Measurements from ENCODE around the gene POLN. TPM values are rescaled to one million over a fixed set of nuclear protein-coding genes. Genes with fewer than 3 reads are reported as not detected.
"Not testable (repeated sequence)": the region's sequence is repeated elsewhere in the genome, so short reads cannot be mapped to it uniquely, and the experiment has no call there.

The POLN gene
- total and polyA plus RNA-seq, 11 donors: 0.38 to 4.5 (median 1.9) TPM

DNA sequence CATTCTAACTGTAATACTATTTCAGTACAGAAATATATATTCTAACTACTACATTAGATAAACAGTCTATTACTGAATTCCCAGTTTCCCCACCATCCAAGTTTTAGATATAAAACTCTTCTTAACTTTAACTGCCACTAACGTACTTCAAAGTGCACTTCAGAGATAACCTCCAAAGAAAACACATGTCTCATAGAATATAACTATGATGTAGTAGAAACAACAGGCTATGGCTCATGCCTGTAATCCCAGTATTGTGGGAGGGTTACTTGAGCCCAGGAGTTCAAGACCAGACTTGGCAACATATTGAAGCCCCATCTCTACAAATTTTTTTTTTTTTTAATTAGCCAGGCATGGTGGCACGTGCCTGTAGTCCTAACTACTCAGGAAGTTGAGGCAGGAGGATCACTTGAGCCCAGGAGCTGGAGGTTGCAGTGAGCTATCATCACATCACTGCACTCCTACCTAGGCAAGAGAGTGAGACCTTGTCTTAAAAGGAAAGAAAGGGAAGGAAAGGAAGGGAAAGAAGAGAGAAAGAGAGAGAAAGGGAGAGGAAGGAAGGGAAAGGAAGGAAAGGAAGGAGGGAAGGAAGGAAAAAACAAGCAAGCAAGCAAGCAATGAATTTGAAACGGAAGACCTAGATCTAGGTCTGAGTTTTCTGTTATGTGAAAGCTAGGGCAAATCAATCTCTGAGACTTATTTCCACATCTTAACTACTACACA lies 4.8 kb downstream of the POLN start:
- intact Hi-C loops (cut with DNase I): no loop called here
- WGBS, 4 donors: 44 to 56% (median 47%) methylated on average over 3 of the region's 3 CpGs
- H3K27me3 ChIP-seq: no peaks in the 10 kb centered on the region
- ATAC-seq: no peak
- TF ChIP-seq, protein P1, sequence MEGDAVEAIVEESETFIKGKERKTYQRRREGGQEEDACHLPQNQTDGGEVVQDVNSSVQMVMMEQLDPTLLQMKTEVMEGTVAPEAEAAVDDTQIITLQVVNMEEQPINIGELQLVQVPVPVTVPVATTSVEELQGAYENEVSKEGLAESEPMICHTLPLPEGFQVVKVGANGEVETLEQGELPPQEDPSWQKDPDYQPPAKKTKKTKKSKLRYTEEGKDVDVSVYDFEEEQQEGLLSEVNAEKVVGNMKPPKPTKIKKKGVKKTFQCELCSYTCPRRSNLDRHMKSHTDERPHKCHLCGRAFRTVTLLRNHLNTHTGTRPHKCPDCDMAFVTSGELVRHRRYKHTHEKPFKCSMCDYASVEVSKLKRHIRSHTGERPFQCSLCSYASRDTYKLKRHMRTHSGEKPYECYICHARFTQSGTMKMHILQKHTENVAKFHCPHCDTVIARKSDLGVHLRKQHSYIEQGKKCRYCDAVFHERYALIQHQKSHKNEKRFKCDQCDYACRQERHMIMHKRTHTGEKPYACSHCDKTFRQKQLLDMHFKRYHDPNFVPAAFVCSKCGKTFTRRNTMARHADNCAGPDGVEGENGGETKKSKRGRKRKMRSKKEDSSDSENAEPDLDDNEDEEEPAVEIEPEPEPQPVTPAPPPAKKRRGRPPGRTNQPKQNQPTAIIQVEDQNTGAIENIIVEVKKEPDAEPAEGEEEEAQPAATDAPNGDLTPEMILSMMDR (IDR thresholded peaks at IDR 0.05): no peak
- no peak for TF ChIP-seq POLR2A (IDR thresholded peaks at IDR 0.05)
- peaks cover 0 to 47% (median 33%) of the 10 kb centered on the region in 12 donors for H3K4me1 ChIP-seq
- H3K9me3 ChIP-seq: no peaks in the 10 kb centered on the region
- H3K36me3 ChIP-seq: peaks cover 0 to 72% (median 37%) of the 10 kb centered on the region in 9 donors
- no peak overlapping the region for H3K4me3 ChIP-seq
- H3K27ac ChIP-seq: no peak overlapping the region
- no peak for DNase-seq

DNA sequence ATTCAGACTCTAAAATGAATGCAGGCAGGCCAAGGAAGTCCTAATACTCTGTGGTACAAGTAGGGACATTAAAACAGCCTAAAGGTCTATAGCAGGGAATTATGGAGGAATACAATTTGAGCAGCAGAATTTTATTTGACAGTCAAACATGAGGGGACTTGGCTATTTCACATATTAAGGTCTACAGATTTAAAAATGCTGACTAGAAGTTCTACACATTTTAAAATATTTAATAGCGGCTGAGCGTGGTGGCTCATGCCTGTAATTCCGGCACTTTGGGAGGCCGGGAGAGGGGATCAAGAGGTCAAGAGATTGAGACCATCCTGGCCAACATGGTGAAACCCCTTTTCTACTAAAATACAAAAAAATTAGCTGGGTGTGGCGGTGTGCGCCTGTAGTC lies 10.8 kb downstream of the POLN start:
- no peak for TF ChIP-seq POLR2A (IDR thresholded peaks at IDR 0.05)
- TF ChIP-seq, protein P1 (IDR thresholded peaks at IDR 0.05): no peak
- intact Hi-C loops (cut with DNase I): no loop called here

DNA sequence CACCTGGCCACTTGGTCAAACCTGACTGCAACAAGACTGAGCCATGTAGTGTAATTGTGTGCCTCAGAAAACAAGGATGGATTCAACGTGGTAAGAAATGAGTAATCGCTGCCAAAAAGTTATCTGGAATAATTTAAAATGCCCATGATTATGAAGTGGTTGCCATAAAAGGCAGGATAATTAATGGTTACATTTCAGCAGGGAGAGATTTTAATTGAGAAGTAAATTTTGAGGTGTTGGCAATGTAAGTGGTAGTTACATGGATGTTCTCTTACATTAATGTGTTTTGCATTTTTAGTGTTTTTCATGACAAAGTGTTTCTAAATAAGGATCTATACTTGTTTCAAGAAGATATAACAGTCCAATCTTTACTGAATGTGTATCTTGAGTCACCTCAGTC lies 15.7 kb downstream of the POLN start:
- 77 to 91% (median 82%) methylated on average over 2 of the region's 2 CpGs for WGBS, 4 donors
- no peaks in the 10 kb centered on the region for H3K9me3 ChIP-seq
- ATAC-seq: no peak
- no peak overlapping the region for H3K4me3 ChIP-seq
- TF ChIP-seq POLR2A (IDR thresholded peaks at IDR 0.05): no peak
- TF ChIP-seq, protein P1 (IDR thresholded peaks at IDR 0.05): no peak
- no peaks in the 10 kb centered on the region for H3K4me1 ChIP-seq
- intact Hi-C loops (cut with DNase I): loop anchor here in 6 of 10 donors (10.0 kb wide), 4 partner anchors 219 to 429 kb away; partner anchors contain the start of gene RNF4 (in 1 of the 6)
- H3K27ac ChIP-seq: no peak overlapping the region
- peaks cover 0 to 59% (median 36%) of the 10 kb centered on the region in 9 donors for H3K36me3 ChIP-seq
- H3K27me3 ChIP-seq: no peaks in the 10 kb centered on the region
- DNase-seq: no peak

More for the DNA sequence above, 10.8 kb downstream of the POLN start:
- peaks cover 0 to 73% (median 55%) of the 10 kb centered on the region in 9 donors for H3K36me3 ChIP-seq
- no peak overlapping the region for H3K27ac ChIP-seq
- H3K9me3 ChIP-seq: no peaks in the 10 kb centered on the region
- no peak overlapping the region for H3K4me3 ChIP-seq
- no peak for ATAC-seq
- no peaks in the 10 kb centered on the region for H3K27me3 ChIP-seq
- 95 to 98% (median 97%) methylated on average over 6 of the region's 6 CpGs for WGBS, 4 donors
- H3K4me1 ChIP-seq: no peaks in the 10 kb centered on the region
- no peak for DNase-seq

DNA sequence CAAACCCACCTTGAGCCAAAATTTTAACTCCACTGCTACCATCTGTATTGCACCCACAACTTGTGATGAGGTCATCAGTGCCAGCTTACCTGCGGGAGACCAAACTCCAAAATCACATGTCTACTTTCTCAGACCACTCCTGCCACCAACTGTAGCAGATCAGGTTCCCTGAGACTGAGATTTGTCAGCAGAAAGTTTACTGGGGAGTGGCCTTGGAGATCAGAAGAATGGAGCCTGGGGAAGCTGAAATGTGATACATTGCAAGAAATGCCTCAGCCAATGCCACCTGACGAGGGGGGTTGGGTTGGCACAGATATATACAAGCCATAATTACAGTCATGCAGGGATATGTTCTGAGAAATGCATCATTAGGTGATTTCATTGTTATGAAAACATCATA lies 19.1 kb downstream of the POLN start:
- Histone ChIP-seq H3K9me3 (no peaks in the 10 kb centered on the region), H3K27me3 (no peaks in the 10 kb centered on the region), H3K27ac (no peak overlapping the region), H3K4me3 (no peak overlapping the region), H3K36me3 (peaks cover 0 to 38% (median 24%) of the 10 kb centered on the region in 9 donors), H3K4me1 (peaks cover 0 to 8% (median 0%) of the 10 kb centered on the region in 12 donors)
- 87 to 100% (median 95%) methylated on average over 2 of the region's 2 CpGs for WGBS, 4 donors
- intact Hi-C loops (cut with DNase I): loop anchor here in 9 of 10 donors (5.0 to 10.0 kb wide), 7 partner anchors 194 to 432 kb away; partner anchors contain the start of genes CFAP99 (in 1 of the 9), RNF4 (in 1 of the 9) and ZFYVE28 (in 1 of the 9)
- ATAC-seq: no peak
- no peak for DNase-seq
- TF ChIP-seq POLR2A (IDR thresholded peaks at IDR 0.05): no peak
- TF ChIP-seq, protein P1 (IDR thresholded peaks at IDR 0.05): no peak

DNA sequence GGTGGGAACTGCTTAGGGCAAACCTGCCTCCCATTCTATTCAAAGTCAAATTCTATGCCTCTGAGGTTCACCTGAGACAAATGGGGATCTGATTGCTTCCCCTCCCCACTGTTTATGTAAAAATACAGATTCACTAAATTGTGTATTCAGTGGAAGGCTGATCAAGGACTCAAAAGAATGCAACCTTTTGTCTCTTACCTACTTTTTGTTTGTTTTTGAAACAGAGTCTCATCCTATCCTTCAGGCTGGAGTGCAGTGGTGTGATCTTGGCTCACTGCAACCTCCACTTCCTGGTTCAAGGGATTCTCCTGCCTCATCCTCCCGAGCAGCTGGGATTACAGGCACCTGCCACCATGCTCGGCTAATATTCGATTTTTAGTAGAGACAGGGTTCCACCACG lies 20.5 kb downstream of the POLN start:
- H3K9me3 ChIP-seq, H3K4me1 ChIP-seq, H3K4me3 ChIP-seq, H3K27ac ChIP-seq, ATAC-seq, DNase-seq, H3K27me3 ChIP-seq: not testable (repeated sequence)
- H3K36me3 ChIP-seq: peaks cover 0 to 27% (median 11%) of the 10 kb centered on the region in 9 donors
- 64 to 71% (median 68%) methylated on average over 4 of the region's 4 CpGs for WGBS, 4 donors
- intact Hi-C loops (cut with DNase I): loop anchor here in 9 of 10 donors (2.0 to 10.0 kb wide), 9 partner anchors 196 to 433 kb away; partner anchors contain the start of genes CFAP99 (in 1 of the 9), RNF4 (in 1 of the 9) and ZFYVE28 (in 1 of the 9)
